ENCODE results near the gene PTPRT. TPM values are rescaled to one million over a fixed set of nuclear protein-coding genes. Genes with fewer than 3 reads are reported as not detected.

The PTPRT gene
- total RNA-seq, 1 donor: 0.72 TPM

- no peak for DNase-seq (ENCODE audit: low read depth)
- no peak for TF ChIP-seq CTCF (IDR thresholded peaks at IDR 0.05; ENCODE audit: insufficient read depth, low read length)
- no peak overlapping the region for H3K4me3 ChIP-seq (ENCODE audit: low read depth, low read length)
Observed at GRCh38 chr20:42887281-42887680, 302.4 kb downstream of the PTPRT start.

GRCh38 chr20:42886801-42887200 is 302.9 kb downstream of the PTPRT start:
- TF ChIP-seq CTCF (IDR thresholded peaks at IDR 0.05; ENCODE audit: insufficient read depth, low read length): no peak
- H3K4me3 ChIP-seq (ENCODE audit: low read depth, low read length): no peak overlapping the region
- no peak for DNase-seq (ENCODE audit: low read depth)

GRCh38 chr20:42886046-42886445 is 303.7 kb downstream of the PTPRT start:
- DNase-seq (ENCODE audit: low read depth): no peak
- no peak overlapping the region for H3K4me3 ChIP-seq (ENCODE audit: low read depth, low read length)
- TF ChIP-seq CTCF (IDR thresholded peaks at IDR 0.05; ENCODE audit: insufficient read depth, low read length): no peak

- H3K4me3 ChIP-seq (ENCODE audit: low read depth, low read length): no peak overlapping the region
- DNase-seq (ENCODE audit: low read depth): no peak
- no peak for TF ChIP-seq CTCF (IDR thresholded peaks at IDR 0.05; ENCODE audit: insufficient read depth, low read length)
Observed at GRCh38 chr20:42875581-42875980, 314.1 kb downstream of the PTPRT start.

GRCh38 chr20:42873259-42873658 is 316.4 kb downstream of the PTPRT start:
- no peak overlapping the region for H3K4me3 ChIP-seq (ENCODE audit: low read depth, low read length)
- no peak for DNase-seq (ENCODE audit: low read depth)
- TF ChIP-seq CTCF (IDR thresholded peaks at IDR 0.05; ENCODE audit: insufficient read depth, low read length): no peak

GRCh38 chr20:42864116-42864515 is 325.6 kb downstream of the PTPRT start:
- DNase-seq (ENCODE audit: low read depth): no peak
- no peak for TF ChIP-seq CTCF (IDR thresholded peaks at IDR 0.05; ENCODE audit: insufficient read depth, low read length)
- no peak overlapping the region for H3K4me3 ChIP-seq (ENCODE audit: low read depth, low read length)

- TF ChIP-seq CTCF (IDR thresholded peaks at IDR 0.05; ENCODE audit: insufficient read depth, low read length): no peak
- DNase-seq (ENCODE audit: low read depth): no peak
- no peak overlapping the region for H3K4me3 ChIP-seq (ENCODE audit: low read depth, low read length)
Observed at GRCh38 chr20:42862446-42862845, 327.3 kb downstream of the PTPRT start.
